ENCODE measurements around the gene GALNT9.

Gene GALNT9

GRCh38 chr12:132213359-132214160 is 115.8 kb downstream of the GALNT9 start:
- DNase-seq (ENCODE audit: low read depth, low spot score): no peak
- H3K4me3 ChIP-seq (ENCODE audit: low read depth, low read length): no peak overlapping the region
- TF ChIP-seq CTCF (IDR thresholded peaks at IDR 0.05; ENCODE audit: low read depth, low read length): no peak
- in situ Hi-C loops (cut with HindIII; ENCODE audit: low sequenced_read_pairs): no loop called here

- H3K4me3 ChIP-seq (ENCODE audit: low read depth, low read length): no peak overlapping the region
- DNase-seq (ENCODE audit: low read depth, low spot score): no peak
- no peak for TF ChIP-seq CTCF (IDR thresholded peaks at IDR 0.05; ENCODE audit: low read depth, low read length)
- in situ Hi-C loops (cut with HindIII; ENCODE audit: low sequenced_read_pairs): no loop called here
Observed at GRCh38 chr12:132211816-132212215, 117.6 kb downstream of the GALNT9 start.

DNA sequence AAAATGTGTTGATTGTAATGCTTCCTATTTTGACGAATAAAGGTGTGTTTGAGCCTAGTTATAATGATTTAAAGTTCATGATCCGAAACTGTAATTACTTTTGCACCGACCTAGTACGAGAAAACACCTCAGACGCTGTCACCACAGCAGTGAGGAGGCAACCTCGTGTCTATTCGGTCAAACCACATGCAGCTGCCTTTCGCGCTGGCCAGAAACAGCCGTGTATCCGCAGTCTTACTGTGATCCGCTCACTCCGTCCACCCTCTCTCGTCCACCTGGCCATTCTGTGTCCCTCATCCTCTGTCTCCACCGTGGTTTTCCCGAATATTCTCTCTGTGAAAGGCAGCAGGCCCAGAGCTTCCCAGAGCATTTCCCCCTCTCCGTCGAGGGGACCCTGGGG is 118.1 kb downstream of the GALNT9 start:
- no peak for DNase-seq (ENCODE audit: low read depth, low spot score)
- no peak for TF ChIP-seq CTCF (IDR thresholded peaks at IDR 0.05; ENCODE audit: low read depth, low read length)
- in situ Hi-C loops (cut with HindIII; ENCODE audit: low sequenced_read_pairs): no loop called here
- H3K4me3 ChIP-seq (ENCODE audit: low read depth, low read length): no peak overlapping the region

GRCh38 chr12:132210223-132211055 is 119.0 kb downstream of the GALNT9 start:
- in situ Hi-C loops (cut with HindIII; ENCODE audit: low sequenced_read_pairs): no loop called here
- no peak for TF ChIP-seq CTCF (IDR thresholded peaks at IDR 0.05; ENCODE audit: low read depth, low read length)
- DNase-seq (ENCODE audit: low read depth, low spot score): no peak
- H3K4me3 ChIP-seq (ENCODE audit: low read depth, low read length): no peak overlapping the region

GRCh38 chr12:132209619-132210222 is 119.7 kb downstream of the GALNT9 start:
- no peak overlapping the region for H3K4me3 ChIP-seq (ENCODE audit: low read depth, low read length)
- no peak for TF ChIP-seq CTCF (IDR thresholded peaks at IDR 0.05; ENCODE audit: low read depth, low read length)
- in situ Hi-C loops (cut with HindIII; ENCODE audit: low sequenced_read_pairs): no loop called here
- DNase-seq (ENCODE audit: low read depth, low spot score): no peak

- in situ Hi-C loops (cut with HindIII; ENCODE audit: low sequenced_read_pairs): no loop called here
- TF ChIP-seq CTCF (IDR thresholded peaks at IDR 0.05; ENCODE audit: low read depth, low read length): no peak
- H3K4me3 ChIP-seq (ENCODE audit: low read depth, low read length): no peak overlapping the region
- no peak for DNase-seq (ENCODE audit: low read depth, low spot score)
Observed at GRCh38 chr12:132208153-132208823, 121.1 kb downstream of the GALNT9 start.
